Pancreas (tissue), 10 donors: ENCODE measurements around the gene LRRC26. TPM values are rescaled to one million over a fixed set of nuclear protein-coding genes. Genes with fewer than 3 reads are reported as not detected.

Experiments used
- ATAC-seq, 4 donors: fragments of 200-7000 bp; cut with Tn5 transposase; one replicate each; pipeline versions ENCODE4 v1.8.0 to v1.9.1; 2020; ENCODE audit warnings: mild to moderate bottlenecking in 4 of 4, moderate library complexity in 4 of 4
- DNase-seq, 6 donors: peaks; one replicate each; pipeline ENCODE4 v3.0.0-alpha.2; 2020
- FAIRE-seq: peaks from 2 replicates; lab custom pipeline; 2012; peaks lifted over from hg19 to GRCh38; lab: Jason Lieb, UNC
- H3K27ac ChIP-seq, 4 donors: fragments of 200-600 bp; sonication (generic); 1 replicate in 3 of 4; 2 replicates in 1 of 4; pipeline versions ENCODE4 v1.5.0 to v1.8.0; 2020
- H3K27me3 ChIP-seq, 4 donors: fragments of 200-600 bp; one replicate each; pipeline ENCODE4 v1.8.0; 2021
- H3K36me3 ChIP-seq, 3 donors: fragments of 200-600 bp; sonication (generic) in 1 of 3; one replicate each; pipeline versions ENCODE4 v1.5.0 to v1.8.0; 2020 to 2021
- H3K4me1 ChIP-seq, 3 donors: fragments of 200-600 bp; one replicate each; pipeline ENCODE4 v1.8.0; 2021
- H3K4me3 ChIP-seq, 4 donors: fragments of 200-600 bp; sonication (generic) in 2 of 4; one replicate each; pipeline versions ENCODE4 v1.5.0 to v1.8.0; 2020 to 2021
- H3K9me3 ChIP-seq, 4 donors: fragments of 200-600 bp; one replicate each; pipeline ENCODE4 v1.8.0; 2021
- WGBS, 2 donors: extraction: QIAGEN DNeasy Blood & Tissue Kit; methylation state at CpG; one replicate each; pipeline ENCODE4 v1.1.7; 2013; 5-methylcytosine and 5-hydroxymethylcytosine counted together
- intact Hi-C, 3 donors: fragments of 100-400 bp; cut with DNase I; formaldehyde crosslinking; loops; one replicate each; pipeline versions ENCODE4 v1.11.1 to v1.14.2; 2022
- polyA plus RNA-seq, 2 donors: library from polyadenylated mRNA; stranded (reverse); fragments of 200-250 nt; gene quantifications; one replicate each; pipeline ENCODE4 v1.2.3, GENCODE V29; 2013
- total RNA-seq, 6 donors: library from RNA; stranded (reverse); fragmentation: NEBNext Ultra II Directional in 4 of 6; extraction: Animal tissue kit (Norgen Biotek cat#: 25700) in 4 of 6; gene quantifications; one replicate each; pipeline versions ENCODE4 v1.2.1 to v1.2.4, GENCODE V29; 2021 to 2023
- TF ChIP-seq, protein P1 (sequence below), 4 donors: fragments of 200-600 bp; sonication (generic) in 3 of 4; IDR thresholded peaks; one replicate each; pipeline versions ENCODE4 v1.5.0 to v1.8.0; 2021; ENCODE audit warnings: antibody characterized with exemption in 4 of 4
- donor health status: healthy with polysubstance abuse.
- donor health status: DM: no; HTN: no; CAD: no; lungs with moderate emphysema.
- donor health status: DM: no; HTN: no; CAD: no.
- donor health status: control.
- donor health status: control.
- donor health status: Bipolar disorder and iron deficiency.
- donor health status: DM: yes; HTN: yes; CAD: no.
- donor health status: DM: no; HTN: no; CAD: no.
- donor health status: DM: no; HTN: no; CAD: no.
- donor health status: DM: yes; HTN: yes; CAD: no.

The LRRC26 gene
- total and polyA plus RNA-seq, 8 donors = 0.28 to 0.90 (median 0.49) TPM; not detected in 2

DNA sequence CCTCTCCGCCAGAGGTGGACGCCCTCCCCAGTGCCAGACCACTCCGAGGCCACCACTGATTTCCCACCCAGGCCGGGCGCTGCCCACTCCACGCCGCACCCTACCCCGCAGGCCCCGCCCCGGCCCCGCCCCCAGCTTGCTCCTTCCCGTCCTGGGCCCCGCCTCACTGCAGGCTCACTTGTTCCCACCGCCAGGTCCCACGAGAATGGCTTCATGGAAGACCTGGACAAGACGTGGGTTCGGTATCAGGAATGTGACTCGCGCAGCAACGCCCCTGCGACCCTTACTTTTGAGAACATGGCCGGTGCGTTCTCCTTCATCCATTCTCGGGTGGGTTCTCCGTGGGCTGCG lies 6.5 kb downstream of the LRRC26 start:
- WGBS, 2 donors = 30 to 34% methylated on average over 19 to 26 of the region's 26 CpGs
- Histone ChIP-seq H3K4me1 (peaks cover 0 to 13% (median 12%) of the 10 kb centered on the region in 3 donors), H3K4me3 (peak overlapping the region in 2 of 4 donors; percentile 12 to 35), H3K36me3 (no peaks in the 10 kb centered on the region), H3K27me3 (peaks cover 0 to 10% (median 2%) of the 10 kb centered on the region in 4 donors), H3K27ac (no peak overlapping the region), H3K9me3 (no peaks in the 10 kb centered on the region)
- intact Hi-C loops = no loop called here
- no peak for DNase-seq
- no peak for FAIRE-seq
- ATAC-seq = peak in 2 of 4 donors; percentile 5 to 40
- TF ChIP-seq, protein P1, sequence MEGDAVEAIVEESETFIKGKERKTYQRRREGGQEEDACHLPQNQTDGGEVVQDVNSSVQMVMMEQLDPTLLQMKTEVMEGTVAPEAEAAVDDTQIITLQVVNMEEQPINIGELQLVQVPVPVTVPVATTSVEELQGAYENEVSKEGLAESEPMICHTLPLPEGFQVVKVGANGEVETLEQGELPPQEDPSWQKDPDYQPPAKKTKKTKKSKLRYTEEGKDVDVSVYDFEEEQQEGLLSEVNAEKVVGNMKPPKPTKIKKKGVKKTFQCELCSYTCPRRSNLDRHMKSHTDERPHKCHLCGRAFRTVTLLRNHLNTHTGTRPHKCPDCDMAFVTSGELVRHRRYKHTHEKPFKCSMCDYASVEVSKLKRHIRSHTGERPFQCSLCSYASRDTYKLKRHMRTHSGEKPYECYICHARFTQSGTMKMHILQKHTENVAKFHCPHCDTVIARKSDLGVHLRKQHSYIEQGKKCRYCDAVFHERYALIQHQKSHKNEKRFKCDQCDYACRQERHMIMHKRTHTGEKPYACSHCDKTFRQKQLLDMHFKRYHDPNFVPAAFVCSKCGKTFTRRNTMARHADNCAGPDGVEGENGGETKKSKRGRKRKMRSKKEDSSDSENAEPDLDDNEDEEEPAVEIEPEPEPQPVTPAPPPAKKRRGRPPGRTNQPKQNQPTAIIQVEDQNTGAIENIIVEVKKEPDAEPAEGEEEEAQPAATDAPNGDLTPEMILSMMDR (IDR thresholded peaks at IDR 0.05) = no peak

DNA sequence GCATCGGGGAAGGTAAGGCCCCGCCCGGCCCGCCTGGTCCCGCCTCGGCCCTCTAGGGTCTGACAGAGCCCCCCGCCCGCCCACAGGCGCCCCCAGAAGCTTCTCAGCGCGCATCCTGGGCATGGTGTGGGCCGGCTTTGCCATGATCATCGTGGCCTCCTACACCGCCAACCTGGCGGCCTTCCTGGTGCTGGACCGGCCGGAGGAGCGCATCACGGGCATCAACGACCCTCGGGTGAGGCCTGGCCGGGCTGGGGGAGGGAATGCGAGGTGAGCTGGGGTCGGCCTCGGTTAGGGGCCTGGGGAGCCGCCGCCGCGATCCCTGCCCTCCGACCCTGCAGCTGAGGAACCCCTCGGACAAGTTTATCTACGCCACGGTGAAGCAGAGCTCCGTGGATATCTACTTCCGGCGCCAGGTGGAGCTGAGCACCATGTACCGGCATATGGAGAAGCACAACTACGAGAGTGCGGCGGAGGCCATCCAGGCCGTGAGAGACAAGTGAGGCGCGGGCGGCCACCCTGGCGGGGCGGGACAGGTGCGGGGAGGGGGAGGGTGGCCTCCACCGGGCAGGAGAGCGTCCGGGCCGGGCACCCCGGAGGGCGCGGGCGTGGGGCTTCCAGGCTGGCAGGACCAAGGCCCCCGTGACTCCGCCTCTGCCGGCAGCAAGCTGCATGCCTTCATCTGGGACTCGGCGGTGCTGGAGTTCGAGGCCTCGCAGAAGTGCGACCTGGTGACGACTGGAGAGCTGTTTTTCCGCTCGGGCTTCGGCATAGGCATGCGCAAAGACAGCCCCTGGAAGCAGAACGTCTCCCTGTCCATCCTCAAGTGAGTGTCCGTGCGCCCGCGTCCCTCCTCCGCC lies 7.1 kb downstream of the LRRC26 start:
- DNase-seq (peak in 3 of 6 donors; percentile 51 to 76 (median 58)), ATAC-seq (peak; percentile 73 to 88 (median 82)), FAIRE-seq (no peak)
- TF ChIP-seq, protein P1 (IDR thresholded peaks at IDR 0.05) = no peak
- no peaks in the 10 kb centered on the region for H3K9me3 ChIP-seq
- WGBS, 2 donors = 9 to 10% methylated on average over 64 to 74 of the region's 74 CpGs
- peak overlapping the region in 2 of 4 donors; percentile 12 to 35 for H3K4me3 ChIP-seq
- H3K4me1 ChIP-seq = peaks cover 0 to 7% (median 6%) of the 10 kb centered on the region in 3 donors
- H3K27me3 ChIP-seq = peaks cover 0 to 10% (median 2%) of the 10 kb centered on the region in 4 donors
- intact Hi-C loops = no loop called here
- H3K27ac ChIP-seq = no peak overlapping the region
- no peaks in the 10 kb centered on the region for H3K36me3 ChIP-seq

DNA sequence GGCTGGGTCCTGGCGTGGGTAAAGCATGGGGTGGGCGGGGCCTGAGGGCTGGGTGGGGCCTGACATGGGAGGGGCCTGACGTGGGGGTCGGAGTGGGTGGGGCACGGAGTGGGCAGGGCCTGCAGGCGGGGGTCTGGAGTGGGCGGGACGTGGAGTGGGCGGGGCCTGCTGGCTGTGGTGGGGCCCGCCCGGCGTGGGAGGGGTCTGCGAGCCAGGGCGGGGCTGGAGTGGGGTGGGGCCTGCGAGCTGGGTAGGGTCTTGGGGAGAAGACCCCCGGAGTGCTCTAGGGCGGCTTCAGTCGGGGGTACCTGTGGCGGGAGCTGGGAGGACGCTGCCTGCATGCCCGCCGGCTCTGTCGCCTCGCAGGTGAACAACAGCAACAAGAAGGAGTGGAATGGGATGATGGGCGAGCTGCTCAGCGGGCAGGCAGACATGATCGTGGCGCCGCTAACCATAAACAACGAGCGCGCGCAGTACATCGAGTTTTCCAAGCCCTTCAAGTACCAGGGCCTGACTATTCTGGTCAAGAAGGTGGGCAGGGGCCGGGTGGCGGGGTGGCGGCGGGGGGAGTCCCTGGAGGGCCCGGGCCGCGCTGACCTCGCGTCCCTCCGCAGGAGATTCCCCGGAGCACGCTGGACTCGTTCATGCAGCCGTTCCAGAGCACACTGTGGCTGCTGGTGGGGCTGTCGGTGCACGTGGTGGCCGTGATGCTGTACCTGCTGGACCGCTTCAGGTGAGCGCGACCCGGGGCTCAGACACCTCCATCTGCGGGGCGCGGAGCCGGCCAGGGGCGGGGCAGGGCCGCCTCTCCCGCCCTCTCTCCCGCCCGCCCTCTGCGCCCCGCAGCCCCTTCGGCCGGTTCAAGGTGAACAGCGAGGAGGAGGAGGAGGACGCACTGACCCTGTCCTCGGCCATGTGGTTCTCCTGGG lies 8.0 kb downstream of the LRRC26 start:
- peak overlapping the region in 1 of 4 donors; percentile 35 for H3K4me3 ChIP-seq
- H3K27ac ChIP-seq = no peak overlapping the region
- intact Hi-C loops = no loop called here
- no peak for FAIRE-seq
- H3K9me3 ChIP-seq = no peaks in the 10 kb centered on the region
- 4 to 6% methylated on average over 52 to 69 of the region's 71 CpGs for whole genome bisulfite sequencing, 2 donors
- no peaks in the 10 kb centered on the region for H3K36me3 ChIP-seq
- no peak for DNase-seq
- TF ChIP-seq, protein P1 (IDR thresholded peaks at IDR 0.05) = no peak
- H3K4me1 ChIP-seq = peaks cover 0 to 6% (median 5%) of the 10 kb centered on the region in 3 donors
- H3K27me3 ChIP-seq = peaks cover 0 to 10% (median 2%) of the 10 kb centered on the region in 4 donors
- peak in 3 of 4 donors; percentile 8 to 19 (median 17) for ATAC-seq

DNA sequence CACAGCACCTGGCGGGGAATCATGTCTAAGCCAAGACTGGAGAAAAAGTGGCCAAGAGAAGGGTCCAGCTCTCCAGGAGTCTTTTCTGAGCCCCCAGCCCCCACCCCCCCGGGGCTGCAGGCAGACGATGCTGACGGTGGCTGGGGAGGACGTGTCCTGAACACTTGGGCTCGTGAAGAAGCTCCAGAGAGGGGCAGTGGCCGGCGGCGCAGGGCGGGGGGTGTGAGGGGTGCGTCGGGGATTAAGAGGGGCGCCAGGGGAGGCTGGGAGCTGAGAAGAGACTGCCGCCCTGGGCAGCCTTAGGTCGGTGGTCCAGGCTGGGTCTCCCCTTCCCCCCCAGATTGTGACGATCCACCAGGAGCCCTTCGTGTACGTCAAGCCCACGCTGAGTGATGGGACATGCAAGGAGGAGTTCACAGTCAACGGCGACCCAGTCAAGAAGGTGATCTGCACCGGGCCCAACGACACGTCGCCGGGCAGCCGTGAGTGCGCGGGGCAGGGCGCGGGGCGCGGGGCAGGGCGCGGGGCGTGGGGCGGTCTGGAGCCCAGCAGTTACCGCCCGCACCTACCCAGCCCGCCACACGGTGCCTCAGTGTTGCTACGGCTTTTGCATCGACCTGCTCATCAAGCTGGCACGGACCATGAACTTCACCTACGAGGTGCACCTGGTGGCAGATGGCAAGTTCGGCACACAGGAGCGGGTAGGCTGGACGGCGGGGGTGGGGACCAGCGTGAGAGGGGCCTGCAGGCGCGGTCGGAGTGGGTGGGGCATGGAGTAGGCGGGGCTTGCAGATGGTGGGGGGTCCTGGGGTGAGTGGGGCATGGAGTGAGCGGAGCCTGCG lies 8.9 kb downstream of the LRRC26 start:
- DNase-seq (no peak), FAIRE-seq (no peak), ATAC-seq (no peak)
- intact Hi-C loops = no loop called here
- TF ChIP-seq, protein P1 (IDR thresholded peaks at IDR 0.05) = no peak
- no peak overlapping the region for H3K4me3 ChIP-seq
- no peaks in the 10 kb centered on the region for H3K36me3 ChIP-seq
- no peak overlapping the region for H3K27ac ChIP-seq
- H3K27me3 ChIP-seq = peaks cover 0 to 10% (median 2%) of the 10 kb centered on the region in 4 donors
- no peaks in the 10 kb centered on the region for H3K9me3 ChIP-seq
- 17 to 23% methylated on average over 52 to 56 of the region's 56 CpGs for WGBS, 2 donors
- H3K4me1 ChIP-seq = peaks cover 0 to 6% (median 5%) of the 10 kb centered on the region in 3 donors
